Activated gamma-delta T cell treated with Interleukin-2 at 50 U/mL for 16 hours (primary cell): ENCODE data around the gene GPR3.

ENCODE experiments used
- DNase-seq: peaks from one replicate; pipeline ENCODE4 v3.0.0-alpha.2; 2020

GPR3 gene

DNA sequence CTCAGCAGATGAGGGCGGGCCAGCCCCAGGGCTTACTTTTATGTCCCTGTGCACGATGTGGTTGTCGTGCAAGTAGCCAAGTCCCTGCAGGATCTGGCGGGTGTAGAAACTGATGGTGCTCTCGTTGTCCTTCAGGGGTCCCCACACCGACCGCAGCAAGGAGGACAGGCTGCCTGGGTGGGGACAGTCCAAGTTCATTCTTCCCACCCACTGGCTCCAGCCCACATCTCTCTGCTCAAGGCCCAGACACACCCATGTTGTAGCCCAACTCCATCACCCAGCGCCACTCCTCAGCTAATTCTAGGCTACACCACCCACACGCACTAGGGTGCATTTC, 32.6 kb upstream of the GPR3 start:
- DNase-seq = no peak

DNA sequence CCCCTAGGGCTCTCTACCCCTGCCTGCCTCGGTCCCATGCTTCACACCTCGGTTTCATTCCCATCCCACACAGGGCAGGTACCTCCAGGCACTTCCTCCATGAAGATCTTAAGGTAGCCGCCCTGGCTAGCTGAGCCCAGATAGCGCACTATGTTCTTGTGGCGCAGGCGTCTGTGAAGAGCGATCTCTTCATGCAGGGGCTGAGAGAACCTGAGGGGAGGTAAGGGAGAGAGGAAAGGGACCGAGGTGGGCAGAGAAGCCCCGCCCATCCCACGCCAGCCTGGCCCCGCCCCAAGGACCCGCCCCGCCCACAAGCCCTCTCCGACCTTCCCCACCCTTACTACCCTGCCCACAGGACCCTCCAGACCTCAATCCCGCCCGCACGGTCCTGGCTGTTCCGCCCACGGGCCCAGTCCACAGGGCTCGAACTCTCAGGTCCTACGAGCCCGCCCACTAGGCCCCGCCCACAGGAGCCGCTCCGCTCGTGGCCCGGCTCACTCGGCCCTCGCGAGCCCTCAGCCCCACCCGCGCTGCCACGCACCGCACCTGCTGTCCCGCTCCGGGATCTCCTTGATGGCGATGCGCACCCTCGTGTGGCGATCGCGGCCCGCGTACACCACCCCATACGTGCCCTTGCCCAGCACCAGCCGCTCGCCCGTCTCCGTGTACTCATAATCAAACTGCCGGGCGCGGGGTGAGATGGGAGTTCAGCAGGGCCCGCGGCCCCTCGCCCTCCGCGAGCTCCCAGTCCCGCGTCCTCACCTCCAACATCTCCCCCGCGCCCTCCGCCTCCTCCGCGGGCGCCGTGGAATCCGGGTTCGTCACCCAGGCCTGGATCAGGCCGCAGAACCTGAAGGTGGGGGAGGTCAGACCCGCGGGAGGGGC, 32.0 kb upstream of the GPR3 start:
- no peak for DNase-seq

DNA sequence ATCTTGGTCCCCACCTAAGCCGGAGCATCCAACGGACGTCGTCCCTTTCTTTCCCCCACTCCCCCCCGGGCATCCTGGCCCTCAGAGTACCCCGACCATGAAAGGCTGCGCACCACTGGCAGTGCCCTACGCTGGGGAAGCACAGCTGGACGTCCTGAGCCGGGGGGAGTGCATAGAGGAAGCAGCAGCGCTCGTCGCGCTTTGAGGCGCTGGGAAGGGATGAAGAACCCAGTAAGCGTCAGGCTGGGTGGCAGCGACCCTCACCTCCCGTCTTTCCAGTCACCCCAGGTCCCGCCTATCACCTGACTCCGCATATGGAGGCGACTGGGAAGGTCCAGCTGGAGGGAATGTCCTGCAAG, 31.4 kb upstream of the GPR3 start:
- no peak for DNase-seq

DNA sequence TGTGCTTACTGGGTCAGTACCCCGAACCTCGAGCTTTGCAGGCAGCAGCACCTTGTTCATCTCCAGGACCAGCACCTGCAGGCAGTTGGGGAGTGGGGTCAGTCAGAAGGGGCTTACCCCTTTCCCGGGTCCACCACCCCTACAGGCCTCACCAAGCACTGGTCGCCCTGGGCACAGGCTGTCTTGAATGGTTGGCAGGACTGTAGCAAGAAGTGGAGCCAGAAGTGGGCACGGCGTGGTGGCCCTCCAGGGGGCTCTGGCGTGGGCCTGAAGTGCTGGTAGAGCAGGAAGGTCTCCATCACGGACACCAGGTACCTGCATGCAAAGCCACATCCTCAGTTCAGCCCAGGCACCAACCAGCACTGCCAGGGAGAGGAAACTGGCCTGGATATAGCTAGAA, 30.9 kb upstream of the GPR3 start:
- DNase-seq = no peak

DNA sequence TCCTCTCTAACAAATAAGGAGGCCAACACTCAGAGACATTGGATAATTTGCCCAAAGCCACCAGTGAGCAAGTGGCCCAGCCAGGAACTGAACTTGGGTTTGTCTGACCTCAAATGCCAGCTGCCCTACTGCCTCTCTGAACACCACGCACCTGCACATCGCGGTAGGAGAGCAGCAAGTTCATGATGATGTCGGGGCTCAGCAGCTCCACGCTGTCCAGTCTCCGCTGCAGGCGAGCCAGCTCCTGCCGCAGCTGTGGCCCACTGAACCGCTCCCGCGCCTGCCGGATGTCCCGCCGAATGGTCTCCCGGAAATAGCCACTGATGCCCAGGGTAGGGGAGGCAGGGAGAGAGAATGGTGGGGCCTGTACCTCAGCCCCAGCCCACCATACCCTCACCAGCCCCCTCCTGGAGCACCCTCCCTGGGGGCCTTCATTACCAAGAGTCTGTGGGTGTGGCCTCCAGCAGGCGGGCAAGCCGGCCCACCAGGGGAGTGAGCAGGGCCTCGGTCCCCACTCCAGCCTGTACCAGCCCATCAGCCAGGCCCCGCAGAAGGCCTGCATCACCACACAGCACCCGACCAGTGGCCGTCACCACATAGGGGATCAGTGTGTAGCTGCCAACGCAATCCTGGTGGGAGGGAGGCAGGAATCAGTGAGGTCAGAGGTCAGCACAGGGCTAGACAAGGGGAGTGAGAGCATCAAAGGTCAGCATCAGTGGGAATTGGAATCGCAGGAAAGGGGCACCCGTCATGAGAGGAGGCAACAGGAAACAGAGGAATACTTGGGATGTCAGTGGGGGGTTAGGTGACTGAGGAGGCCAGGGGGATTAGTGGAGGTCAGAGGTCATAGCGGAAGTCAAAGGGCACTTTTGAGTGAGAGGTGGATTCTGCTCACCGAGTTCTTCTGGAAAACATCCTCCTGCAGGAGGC, 28.4 kb upstream of the GPR3 start:
- no peak for DNase-seq

DNA sequence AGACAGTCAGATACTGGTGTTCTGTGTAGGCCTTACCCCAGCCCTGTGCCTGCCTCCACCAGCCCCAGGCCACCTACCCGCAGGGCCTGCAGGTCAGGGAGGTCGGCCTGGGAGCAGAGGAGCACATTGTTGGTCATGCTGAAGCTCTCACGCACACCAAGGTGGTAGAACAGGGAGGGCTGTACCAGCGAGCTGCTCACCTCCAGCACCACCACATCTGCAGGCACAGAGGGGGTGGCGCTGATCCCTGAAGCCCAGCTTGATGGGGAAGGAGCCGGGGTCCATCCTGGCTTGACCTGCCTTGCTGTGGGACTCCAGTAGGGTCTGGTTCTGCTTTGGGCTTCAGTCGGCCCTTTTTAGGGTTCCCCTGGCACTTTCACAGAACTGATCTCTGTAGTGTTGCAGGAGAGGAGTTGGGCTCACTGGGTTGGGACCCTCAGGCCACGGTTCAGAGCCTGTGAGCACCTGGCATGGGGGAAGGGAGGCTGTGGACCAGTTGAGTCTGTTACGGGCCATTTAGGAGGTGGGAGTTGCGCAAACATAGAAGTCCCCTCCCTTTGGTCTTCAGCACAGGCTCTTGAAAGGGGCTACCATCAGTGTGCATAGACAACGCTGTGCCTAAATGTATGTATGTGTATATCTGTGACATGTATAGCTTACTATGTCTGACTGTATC, 27.6 kb upstream of the GPR3 start:
- no peak for DNase-seq

DNA sequence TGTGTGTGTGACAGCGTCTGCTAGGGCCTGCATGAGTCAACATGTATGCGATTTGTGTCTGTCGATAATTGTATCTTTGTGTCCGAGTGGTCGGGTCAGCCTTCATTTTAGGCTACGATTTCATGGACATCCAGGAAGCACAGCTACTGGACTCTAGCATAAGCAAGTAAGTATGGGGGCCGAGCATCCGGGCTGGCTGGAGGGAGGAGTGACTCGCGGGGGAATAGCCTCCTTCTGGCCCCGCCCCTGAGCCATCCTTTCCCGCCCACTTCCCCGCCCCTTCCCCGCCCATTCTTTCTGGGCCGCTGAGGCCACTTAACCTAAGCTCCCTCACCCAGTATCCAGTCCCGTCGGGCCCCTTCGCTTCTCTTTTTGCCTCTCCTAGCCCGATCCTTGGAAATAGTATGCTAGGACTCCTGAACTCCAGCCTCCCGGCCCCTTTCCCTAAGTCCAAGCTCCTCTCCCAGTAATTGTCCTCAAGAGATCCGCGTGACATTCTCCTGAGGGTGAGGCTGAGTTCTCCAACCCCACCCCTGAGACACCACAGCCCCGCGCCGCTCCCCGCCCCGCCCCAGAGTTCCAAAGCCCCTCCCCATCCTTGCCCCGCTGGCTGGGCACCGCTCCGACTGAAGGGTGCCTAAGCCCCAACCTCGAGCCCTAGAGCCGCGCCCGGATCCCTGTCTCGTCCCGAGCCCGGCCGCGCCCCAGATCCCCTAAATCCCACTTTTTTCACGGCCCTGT, 26.9 kb upstream of the GPR3 start:
- peak; percentile 72 for DNase-seq

DNA sequence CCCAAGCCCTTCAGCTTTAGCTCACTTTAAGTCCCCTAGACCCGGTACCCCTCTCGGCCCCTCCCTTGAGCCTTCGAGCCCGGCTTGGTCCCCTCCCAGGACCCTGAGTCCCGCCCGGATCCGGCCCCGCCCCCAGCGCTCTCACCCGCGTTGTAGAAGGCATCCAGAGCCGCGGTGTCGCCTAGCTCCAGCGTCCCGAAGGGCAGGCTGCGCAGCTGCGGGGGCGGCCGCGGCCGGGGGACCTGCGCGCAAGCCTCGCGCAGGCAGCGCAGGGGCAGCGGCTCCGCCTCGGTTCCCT, 26.4 kb upstream of the GPR3 start:
- peak; percentile 64 for DNase-seq

DNA sequence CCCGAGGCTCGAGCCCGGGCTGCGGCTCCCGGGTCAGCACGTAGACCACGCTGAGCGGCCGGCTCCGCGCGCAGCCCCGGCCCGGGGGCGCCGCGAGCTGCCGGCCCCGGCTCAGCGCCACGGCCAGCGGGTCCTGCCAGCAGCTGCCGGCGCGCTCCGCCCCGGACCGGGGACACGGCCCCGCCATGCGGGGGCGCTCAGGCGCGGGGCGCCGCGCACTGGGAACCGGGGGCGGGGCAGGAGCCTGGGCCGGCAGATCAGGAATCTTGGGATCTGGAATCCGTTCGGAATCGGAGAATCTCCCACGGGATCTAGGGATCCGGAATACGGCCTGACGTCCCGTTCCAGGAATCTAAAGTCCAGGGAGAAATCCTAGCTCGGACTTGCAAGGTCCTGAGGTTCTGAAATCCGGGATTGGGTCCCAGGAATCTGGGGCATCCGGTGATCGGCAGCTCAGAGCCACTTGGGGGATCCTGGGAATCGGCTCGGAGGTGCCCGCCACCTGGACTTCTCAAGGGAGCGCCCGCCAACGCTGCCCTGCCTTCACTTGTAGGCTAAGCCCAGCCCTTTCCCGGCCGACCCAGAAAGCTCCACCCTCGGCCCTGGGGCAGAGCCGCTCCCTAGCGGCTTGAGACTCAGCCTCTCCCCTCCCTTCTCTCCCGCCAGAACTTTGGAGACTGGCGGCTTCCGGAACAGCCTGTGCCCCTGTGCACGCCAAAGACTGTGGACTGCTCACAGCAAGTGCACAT, 25.8 kb upstream of the GPR3 start, which contains the start of gene MAP3K6:
TSS of gene MAP3K6 (minus strand) at position 551 of the 749 bp plus-strand sequence. CDS start at position 187, 364 bp downstream.
- no peak for DNase-seq

DNA sequence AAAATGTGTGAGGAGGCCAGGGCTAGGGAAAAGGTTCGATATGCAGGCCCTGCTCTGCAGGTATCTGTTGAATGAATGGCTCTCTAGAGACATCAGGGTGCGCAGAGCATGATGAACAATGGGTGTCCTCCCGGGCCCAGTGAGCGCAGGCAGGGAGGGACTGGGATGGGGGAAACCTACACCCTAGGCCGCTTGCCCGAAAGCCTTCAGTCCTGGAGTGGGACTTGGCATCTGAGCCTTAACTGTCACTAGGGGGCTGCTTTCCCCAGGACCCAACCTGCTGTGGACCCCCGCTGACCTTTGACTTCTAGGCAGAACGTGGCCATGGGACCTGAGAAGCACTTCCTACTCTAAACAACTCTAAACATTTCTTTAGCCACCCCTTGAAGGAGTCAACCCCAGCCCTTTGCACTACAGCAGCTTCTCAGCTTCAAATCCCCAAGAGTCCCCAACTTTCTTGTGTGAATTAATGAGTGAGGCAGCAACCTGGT, 25.2 kb upstream of the GPR3 start:
- no peak for DNase-seq

DNA sequence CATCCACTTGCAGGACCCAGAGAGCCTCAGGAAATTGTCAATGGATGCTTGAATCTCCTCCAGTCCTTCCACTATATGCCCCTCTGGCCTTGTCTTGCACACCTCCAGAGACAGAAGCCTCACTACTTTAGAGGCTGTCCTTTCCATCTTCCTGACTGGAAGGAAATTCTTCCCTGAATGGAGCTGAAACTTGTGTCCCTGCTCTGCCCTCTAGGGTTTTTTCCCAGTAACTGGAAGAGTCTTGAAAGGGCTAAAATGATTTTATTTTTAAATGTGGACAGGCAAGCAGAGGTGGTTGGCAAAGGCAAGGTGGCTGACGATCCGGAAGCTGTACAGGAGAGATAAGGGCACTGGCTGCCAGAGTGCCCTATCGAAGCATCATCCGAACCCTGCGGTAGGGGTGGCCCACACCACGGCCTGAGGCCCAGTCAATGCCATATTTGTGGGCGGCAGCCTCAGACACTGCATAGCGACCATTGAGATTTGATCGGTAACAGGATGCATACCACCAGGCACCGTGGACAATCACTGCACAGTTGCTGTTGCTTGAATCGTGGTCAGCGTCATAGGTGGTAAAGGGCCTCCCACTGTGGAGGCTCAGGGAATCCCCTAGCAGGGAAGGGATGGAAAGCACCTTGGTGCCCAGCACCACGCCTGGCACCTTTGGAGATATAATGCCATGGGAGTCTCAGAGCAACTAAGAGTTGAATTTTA, 23.4 kb upstream of the GPR3 start:
- no peak for DNase-seq

DNA sequence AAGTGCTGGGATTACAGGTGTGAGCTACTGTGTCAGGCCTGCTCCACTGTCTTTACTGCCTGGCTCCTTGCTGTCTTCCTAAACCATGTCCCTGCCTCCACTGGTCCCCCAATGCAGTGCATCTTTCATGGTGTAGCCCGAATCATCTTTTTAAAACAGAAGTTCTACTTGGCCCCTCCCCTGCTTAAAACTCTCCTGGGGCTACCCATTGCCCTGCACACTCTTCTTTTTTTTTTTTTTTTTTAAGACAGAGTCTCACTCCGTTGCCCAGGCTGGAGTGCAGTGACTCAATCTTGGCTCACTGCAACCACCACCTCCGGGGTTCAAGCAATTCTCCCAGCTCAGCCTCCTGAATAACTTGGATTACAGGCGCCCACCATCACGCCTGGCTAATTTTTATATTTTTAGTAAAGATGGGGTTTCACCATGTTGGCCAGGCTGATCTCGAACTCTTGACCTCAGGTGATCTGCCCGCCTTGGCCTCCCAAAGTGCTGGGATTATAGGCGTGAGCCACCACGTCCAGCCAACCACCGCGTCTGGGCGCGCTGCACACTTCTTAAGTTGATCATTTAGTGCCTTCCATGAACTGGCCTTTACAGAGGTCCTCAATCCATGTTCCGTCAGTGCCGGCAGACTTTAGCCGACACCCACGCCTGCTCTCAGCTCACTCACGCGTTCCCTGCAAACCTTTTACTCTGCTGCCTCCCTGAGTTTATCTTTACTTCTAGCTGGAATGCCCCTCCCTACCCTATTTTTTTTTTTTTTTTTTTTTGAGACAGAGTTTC, 20.2 kb upstream of the GPR3 start:
- DNase-seq = no peak

DNA sequence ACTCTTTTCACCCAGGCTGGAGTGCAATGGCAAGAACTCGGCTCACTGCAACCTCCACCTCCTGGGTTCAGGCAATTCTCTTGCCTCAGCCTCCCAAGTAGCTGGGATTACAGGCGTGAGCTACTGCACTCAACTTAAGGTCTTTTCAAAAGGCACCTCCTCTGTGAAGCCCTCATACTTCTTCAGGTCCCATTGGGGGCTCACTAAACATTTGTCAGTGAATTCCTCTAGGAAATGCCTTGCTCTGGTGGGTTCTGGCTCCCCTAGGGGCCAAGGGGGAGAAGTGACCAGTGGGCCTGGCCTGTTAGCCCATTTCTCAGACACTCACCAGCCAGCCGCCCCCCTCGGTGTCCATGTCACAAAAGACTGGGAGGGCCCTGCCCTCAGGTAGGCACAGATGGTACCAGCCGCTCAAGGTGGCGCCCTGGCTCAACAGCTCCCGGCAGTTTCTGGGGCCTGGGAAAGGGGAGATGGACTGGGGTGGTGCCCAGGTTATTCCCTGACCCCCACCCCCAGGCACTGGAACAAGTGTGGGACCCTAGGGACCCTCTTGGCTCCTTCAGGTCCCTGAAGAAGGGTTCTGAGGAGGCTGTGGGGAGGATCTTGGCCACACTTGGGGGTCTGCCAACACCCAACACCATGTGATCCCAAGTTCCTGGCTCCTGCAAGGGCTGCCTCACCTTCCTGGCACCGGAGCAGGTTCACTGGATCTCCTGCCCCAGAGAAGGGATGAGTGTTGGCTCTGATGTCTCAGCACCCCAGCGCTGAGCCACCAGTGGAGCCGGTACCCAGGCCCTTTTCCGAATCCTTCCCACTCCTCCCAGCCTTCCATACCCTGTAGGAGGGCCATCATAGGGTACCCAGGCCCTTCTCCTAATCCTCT, 19.4 kb upstream of the GPR3 start:
- no peak for DNase-seq

DNA sequence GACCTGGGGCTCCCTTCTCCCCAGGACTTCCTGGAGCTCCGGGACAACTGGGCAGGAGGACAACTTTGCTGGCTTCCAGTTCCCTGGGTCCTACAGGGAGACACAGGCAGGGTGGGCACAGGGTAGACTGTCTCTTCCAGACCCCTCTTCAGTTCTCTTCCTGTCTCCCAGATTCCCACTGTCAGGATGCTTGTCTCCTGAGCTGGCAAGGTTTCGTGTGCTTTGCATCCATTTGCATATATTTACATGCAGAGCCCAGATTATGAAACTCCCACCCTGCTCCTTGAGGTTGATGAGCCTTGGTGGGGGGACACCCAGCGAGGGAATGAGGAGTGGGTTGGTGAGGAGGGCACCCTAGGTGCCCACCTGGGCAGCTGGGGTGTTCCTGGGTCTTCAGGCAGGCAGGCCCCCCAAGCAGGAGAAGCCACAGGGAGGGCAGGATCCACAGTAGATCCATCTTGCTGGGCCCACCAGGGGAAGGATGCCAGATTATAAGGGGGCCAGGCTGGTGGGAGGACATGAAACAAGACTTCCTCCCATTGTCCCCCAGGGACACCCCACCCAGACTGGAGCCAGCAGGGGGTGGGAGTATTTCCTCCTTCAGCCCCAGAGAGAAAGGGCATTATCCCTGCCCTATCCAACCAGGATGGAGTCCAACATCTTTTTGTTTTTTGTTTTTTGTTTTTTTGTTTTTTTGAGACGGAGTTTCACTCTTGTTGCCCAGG, 17.9 kb upstream of the GPR3 start, which contains the start of gene FCN3:
TSS of gene FCN3 (minus strand) at position 463 of the 725 bp plus-strand sequence. CDS start at position 457, 6 bp downstream.
- no peak for DNase-seq

DNA sequence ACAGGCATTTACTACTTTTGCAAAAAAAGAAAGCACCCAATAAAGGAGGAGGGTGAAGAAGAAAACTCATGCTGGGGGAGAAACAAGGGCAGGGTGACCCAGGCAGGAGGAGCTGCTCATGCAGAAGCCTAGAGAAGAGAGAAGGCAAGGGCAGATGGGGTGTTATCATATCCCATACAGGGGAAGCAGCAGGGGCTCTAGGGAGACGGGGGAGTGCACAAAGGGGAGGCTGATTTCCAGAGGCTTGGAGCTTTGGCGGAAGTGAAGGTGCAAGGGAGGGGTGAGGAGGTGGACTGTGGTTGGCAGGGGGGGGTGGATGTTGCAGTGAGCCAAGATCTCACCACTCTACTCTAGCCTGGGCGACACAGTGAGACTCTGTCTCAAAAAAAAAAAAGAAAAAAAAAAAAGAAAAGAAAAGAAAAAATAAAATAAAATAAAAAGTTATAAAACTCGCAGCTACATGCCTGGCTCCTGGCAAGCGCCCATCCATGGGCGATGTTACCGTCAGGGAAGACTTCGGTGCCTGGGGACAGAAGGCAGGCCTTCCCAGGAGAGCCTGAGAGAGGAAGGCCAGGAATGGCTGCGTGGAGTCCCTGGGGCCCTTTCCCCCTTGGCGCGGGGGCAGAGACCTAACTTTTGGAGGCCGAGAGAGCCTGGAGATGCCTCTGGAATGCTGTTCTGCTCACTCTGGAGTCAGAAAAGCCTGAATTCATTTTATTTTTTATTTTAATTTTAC, 14.5 kb upstream of the GPR3 start:
- DNase-seq = no peak

DNA sequence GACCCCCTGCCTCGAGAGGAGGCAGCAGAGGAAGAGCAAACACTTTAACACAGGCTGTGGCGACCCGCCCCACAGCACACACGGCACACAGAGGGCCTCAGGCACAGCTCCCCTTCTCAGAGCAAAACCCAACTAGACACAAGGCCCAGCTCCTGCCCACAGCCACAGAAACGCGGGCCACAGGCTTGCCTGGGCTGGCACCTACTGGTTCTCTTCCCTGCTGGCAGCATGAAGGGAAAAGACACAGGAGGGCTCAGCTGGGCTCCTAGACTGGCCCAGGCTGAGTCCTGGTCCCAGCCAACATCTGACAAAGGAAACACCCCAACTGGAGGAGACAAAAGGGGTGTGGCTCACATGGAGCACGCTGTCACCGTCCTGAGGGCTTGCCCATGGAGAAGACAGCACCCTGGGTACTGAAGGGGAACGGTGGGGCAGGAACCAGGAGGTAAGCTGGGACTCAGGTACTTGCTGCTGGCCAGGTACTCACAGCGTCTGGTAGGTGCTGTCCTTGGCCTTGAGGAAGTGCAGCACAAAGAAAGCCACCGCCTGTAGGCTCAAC, 12.8 kb upstream of the GPR3 start:
- DNase-seq = no peak

DNA sequence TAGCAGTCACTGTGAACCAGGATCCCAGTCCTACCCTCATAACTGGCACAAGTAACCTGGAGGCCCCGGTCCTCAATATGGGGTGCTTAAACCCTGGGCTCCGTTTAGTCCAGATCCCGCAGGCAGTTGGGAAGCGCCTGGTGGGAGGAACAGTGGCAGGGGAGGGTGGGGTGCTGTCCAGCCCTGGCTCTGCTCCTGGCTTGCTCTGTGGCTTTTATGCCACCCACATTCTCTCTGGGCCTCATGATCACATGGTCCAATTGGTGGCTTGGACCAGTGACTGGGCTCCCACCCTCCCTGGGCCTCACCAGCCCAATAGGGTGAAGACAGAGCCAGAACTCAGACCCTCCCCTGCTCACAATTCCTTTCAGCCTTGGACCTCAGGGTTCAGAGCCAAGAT, 12.2 kb upstream of the GPR3 start:
- DNase-seq = no peak
